Stomach (tissue), 4 donors: ENCODE results near the gene TSPAN16.

Experiments
- EP300 ChIP-seq: sonication (generic); formaldehyde crosslinking; IDR thresholded peaks from one replicate; pipeline ENCODE4 v1.6.1; 2017; ENCODE audit warnings: antibody characterized with exemption
- POLR2AphosphoS5 ChIP-seq, 3 donors: sonication (generic); formaldehyde crosslinking; IDR thresholded peaks; one replicate each; pipeline ENCODE4 v1.6.1; 2016; ENCODE audit warnings: antibody characterized with exemption in 3 of 3
- TF ChIP-seq, protein P1 (sequence below), 7 experiments: fragments of 450-650 bp in 4 of 7; fragments of 200-600 bp in 3 of 7; sonication (generic) in 3 of 7; IDR thresholded peaks; one replicate each; pipeline ENCODE4 v1.5.1; 2016 to 2019; ENCODE audit warnings: antibody characterized with exemption in 7 of 7, control low read depth in 2 of 7, mild to moderate bottlenecking in 1 of 7

GRCh38 chr19:11299946-11300810, 4.2 kb downstream of the TSPAN16 start:
- TF ChIP-seq EP300 (no peak), POLR2AphosphoS5 (IDR thresholded peaks at IDR 0.05) (no peak)
- TF ChIP-seq, protein P1, sequence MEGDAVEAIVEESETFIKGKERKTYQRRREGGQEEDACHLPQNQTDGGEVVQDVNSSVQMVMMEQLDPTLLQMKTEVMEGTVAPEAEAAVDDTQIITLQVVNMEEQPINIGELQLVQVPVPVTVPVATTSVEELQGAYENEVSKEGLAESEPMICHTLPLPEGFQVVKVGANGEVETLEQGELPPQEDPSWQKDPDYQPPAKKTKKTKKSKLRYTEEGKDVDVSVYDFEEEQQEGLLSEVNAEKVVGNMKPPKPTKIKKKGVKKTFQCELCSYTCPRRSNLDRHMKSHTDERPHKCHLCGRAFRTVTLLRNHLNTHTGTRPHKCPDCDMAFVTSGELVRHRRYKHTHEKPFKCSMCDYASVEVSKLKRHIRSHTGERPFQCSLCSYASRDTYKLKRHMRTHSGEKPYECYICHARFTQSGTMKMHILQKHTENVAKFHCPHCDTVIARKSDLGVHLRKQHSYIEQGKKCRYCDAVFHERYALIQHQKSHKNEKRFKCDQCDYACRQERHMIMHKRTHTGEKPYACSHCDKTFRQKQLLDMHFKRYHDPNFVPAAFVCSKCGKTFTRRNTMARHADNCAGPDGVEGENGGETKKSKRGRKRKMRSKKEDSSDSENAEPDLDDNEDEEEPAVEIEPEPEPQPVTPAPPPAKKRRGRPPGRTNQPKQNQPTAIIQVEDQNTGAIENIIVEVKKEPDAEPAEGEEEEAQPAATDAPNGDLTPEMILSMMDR (IDR thresholded peaks at IDR 0.05) = no peak
